Kidney epithelial cell (primary cell): ENCODE results near the gene SUPT4H1. TPM values are rescaled to one million over a fixed set of nuclear protein-coding genes. Genes with fewer than 3 reads are reported as not detected.

ENCODE experiments used
- DNase-seq: peaks from one replicate; pipeline ENCODE4 v3.0.0-alpha.2; 2010; ENCODE audit warnings: low read depth
- H3K27me3 ChIP-seq: 2 replicates; pipeline ENCODE4 v1.6.0; 2011; ENCODE audit warnings: low read length; ENCODE audit not compliant: control insufficient read depth, insufficient read depth
- H3K36me3 ChIP-seq: 2 replicates; pipeline ENCODE4 v1.5.1; 2011; ENCODE audit warnings: low read length; ENCODE audit not compliant: control insufficient read depth, insufficient read depth
- H3K4me3 ChIP-seq: 2 replicates; pipeline ENCODE4 v1.5.1; 2011; ENCODE audit warnings: low read depth, mild to moderate bottlenecking, control low read depth, low read length
- CTCF ChIP-seq: IDR thresholded peaks from 2 replicates; pipeline ENCODE4 v1.5.1; 2011; ENCODE audit warnings: mild to moderate bottlenecking, moderate library complexity, low read length, control low read depth, inconsistent platforms; ENCODE audit not compliant: insufficient read depth, poor library complexity, severe bottlenecking
- total RNA-seq: library from RNA; depleted of rRNA; stranded (reverse); fragments of >200 nt; gene quantifications from 2 replicates; pipeline ENCODE4 v1.2.3, GENCODE V29; 2015

The SUPT4H1 gene
- total RNA-seq, 1 donor from 2014 or later, result 52.0 TPM

GRCh38 chr17:58334256-58334655 lies 17.7 kb downstream of the SUPT4H1 start:
- TF ChIP-seq CTCF, result no peak
- Histone ChIP-seq H3K27me3 (no peaks in the 10 kb centered on the region), H3K36me3 (no peaks in the 10 kb centered on the region), H3K4me3 (no peak overlapping the region)
- DNase-seq, result no peak

GRCh38 chr17:58333736-58334207 lies 18.2 kb downstream of the SUPT4H1 start:
- no peak for TF ChIP-seq CTCF
- no peak for DNase-seq
- H3K4me3 ChIP-seq, result no peak overlapping the region
- H3K27me3 ChIP-seq, result peaks cover under 1% of the 10 kb centered on the region
- H3K36me3 ChIP-seq, result no peaks in the 10 kb centered on the region

- no peak for DNase-seq
- H3K36me3 ChIP-seq, result no peaks in the 10 kb centered on the region
- H3K4me3 ChIP-seq, result no peak overlapping the region
- H3K27me3 ChIP-seq, result peaks cover 8% of the 10 kb centered on the region
- TF ChIP-seq CTCF, result no peak
Observed at GRCh38 chr17:58332778-58333735, 18.9 kb downstream of the SUPT4H1 start.

GRCh38 chr17:58331815-58332777 lies 19.9 kb downstream of the SUPT4H1 start:
- no peak for DNase-seq
- H3K36me3 ChIP-seq, result no peaks in the 10 kb centered on the region
- H3K4me3 ChIP-seq, result no peak overlapping the region
- no peak for TF ChIP-seq CTCF
- H3K27me3 ChIP-seq, result peaks cover 16% of the 10 kb centered on the region

- Histone ChIP-seq H3K27me3 (peaks cover 16% of the 10 kb centered on the region), H3K36me3 (no peaks in the 10 kb centered on the region), H3K4me3 (no peak overlapping the region)
- DNase-seq, result no peak
- TF ChIP-seq CTCF, result no peak
Observed at GRCh38 chr17:58330997-58331814, 20.8 kb downstream of the SUPT4H1 start.
